Measurements from ENCODE around the gene NOX4. TPM values are rescaled to one million over a fixed set of nuclear protein-coding genes. Genes with fewer than 3 reads are reported as not detected.

The NOX4 gene
- total RNA-seq, 1 experiment from 2014 or later, result 3.0 TPM

DNA sequence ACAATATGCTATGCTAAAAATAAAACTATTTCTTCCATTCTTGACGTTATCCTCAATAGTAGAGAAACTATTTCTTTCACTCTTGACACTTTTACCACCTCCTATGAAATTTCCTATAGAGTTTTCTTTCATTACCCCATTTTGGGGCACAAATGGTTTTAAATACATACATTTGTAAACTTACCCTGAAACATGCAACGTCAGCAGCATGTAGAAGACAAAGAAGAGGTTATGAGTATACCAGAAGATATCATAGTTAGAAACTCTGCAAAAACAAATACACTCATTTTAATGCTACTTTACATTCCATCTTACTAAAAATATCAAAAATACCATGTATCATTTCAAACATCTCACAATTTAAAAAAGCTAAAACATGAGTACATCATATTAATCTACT, 69.5 kb downstream of the NOX4 start:
- no peak overlapping the region for H3K23ac ChIP-seq (ENCODE audit: insufficient read length, low read depth, low read length)
- no peak overlapping the region for H4K8ac ChIP-seq (replicated peaks; ENCODE audit: insufficient read length, low read depth, low read length)
- no peak overlapping the region for H2AFZ ChIP-seq (ENCODE audit: low read length)
- H2BK120ac ChIP-seq (ENCODE audit: low read depth, low read length, poor library complexity, severe bottlenecking), result no peak overlapping the region
- no peaks in the 10 kb centered on the region for H3K79me2 ChIP-seq (ENCODE audit: insufficient read depth, low read length)
- H3K4me2 ChIP-seq (ENCODE audit: insufficient read depth, insufficient read length, low read length), result no peak overlapping the region
- H2BK5ac ChIP-seq (ENCODE audit: insufficient read length, low read length), result no peak overlapping the region
- no peak overlapping the region for H3K18ac ChIP-seq (ENCODE audit: insufficient read length, low read depth, low read length)
- H3K4me1 ChIP-seq (ENCODE audit: insufficient read depth, low read length), result no peaks in the 10 kb centered on the region; the same call in 1 of the 2 replicates
- H3K56ac ChIP-seq (ENCODE audit: insufficient read length, low read depth, low read length), result no peak overlapping the region
- H2AK5ac ChIP-seq (ENCODE audit: insufficient read length, low read length), result no peak overlapping the region
- H3K9me3 ChIP-seq (ENCODE audit: control insufficient read depth, low read depth, low read length), result no peaks in the 10 kb centered on the region
- H2BK15ac ChIP-seq (ENCODE audit: low read depth, low read length), result no peak overlapping the region
- DNase-seq, result no peak
- H3K4ac ChIP-seq (ENCODE audit: low read depth, low read length), result no peak overlapping the region
- no peak overlapping the region for H3T11ph ChIP-seq (ENCODE audit: low read length)
- H3K9ac ChIP-seq (ENCODE audit: extremely low read depth, insufficient read length, low read length), result no peak overlapping the region
- no peaks in the 10 kb centered on the region for H3K27me3 Mint-ChIP-seq (ENCODE audit: low read depth)
- H4K5ac ChIP-seq (ENCODE audit: insufficient read length, low read depth, low read length), result no peak overlapping the region
- no peak overlapping the region for H2BK20ac ChIP-seq (ENCODE audit: low read depth, low read length, poor library complexity, severe bottlenecking)
- H3K9me3 Mint-ChIP-seq, result peaks cover 5 to 10% of the 10 kb centered on the region in 2 experiments; a peak in 4 of 5 replicates
- H3K27ac Mint-ChIP-seq, result no peak overlapping the region
- no CpG with 5 or more reads among the region's 2 CpGs for WGBS (ENCODE audit: extremely low coverage, insufficient read length, low lambda C conversion rate)
- no peak overlapping the region for H4K91ac ChIP-seq (ENCODE audit: insufficient read length, low read depth, low read length)
- no peak overlapping the region for H3K14ac ChIP-seq (ENCODE audit: insufficient read depth, low read length)
- TF ChIP-seq, protein P1, sequence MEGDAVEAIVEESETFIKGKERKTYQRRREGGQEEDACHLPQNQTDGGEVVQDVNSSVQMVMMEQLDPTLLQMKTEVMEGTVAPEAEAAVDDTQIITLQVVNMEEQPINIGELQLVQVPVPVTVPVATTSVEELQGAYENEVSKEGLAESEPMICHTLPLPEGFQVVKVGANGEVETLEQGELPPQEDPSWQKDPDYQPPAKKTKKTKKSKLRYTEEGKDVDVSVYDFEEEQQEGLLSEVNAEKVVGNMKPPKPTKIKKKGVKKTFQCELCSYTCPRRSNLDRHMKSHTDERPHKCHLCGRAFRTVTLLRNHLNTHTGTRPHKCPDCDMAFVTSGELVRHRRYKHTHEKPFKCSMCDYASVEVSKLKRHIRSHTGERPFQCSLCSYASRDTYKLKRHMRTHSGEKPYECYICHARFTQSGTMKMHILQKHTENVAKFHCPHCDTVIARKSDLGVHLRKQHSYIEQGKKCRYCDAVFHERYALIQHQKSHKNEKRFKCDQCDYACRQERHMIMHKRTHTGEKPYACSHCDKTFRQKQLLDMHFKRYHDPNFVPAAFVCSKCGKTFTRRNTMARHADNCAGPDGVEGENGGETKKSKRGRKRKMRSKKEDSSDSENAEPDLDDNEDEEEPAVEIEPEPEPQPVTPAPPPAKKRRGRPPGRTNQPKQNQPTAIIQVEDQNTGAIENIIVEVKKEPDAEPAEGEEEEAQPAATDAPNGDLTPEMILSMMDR (conservative IDR thresholded peaks at IDR 0.05), result no peak
- H3K4me3 Mint-ChIP-seq, result no peak overlapping the region
- H3K79me1 ChIP-seq (ENCODE audit: insufficient read depth, low read depth, low read length, poor library complexity, severe bottlenecking), result no peaks in the 10 kb centered on the region
- no peaks in the 10 kb centered on the region for H3K23me2 ChIP-seq (ENCODE audit: insufficient read length, low read depth, low read length, poor library complexity, severe bottlenecking)
- no peaks in the 10 kb centered on the region for H3K27me3 ChIP-seq (ENCODE audit: insufficient read depth, low read length)
- peaks cover 5 to 6% of the 10 kb centered on the region in 2 experiments for H3K4me1 Mint-ChIP-seq
- peaks cover 6 to 8% (median 7%) of the 10 kb centered on the region in 3 experiments for H3K36me3 Mint-ChIP-seq (ENCODE audit: insufficient read depth in 1 of 3, low read depth in 3 of 3)
- H4K20me1 ChIP-seq (ENCODE audit: control insufficient read depth, insufficient read depth, insufficient read length), result no peaks in the 10 kb centered on the region
- no peak overlapping the region for H2BK12ac ChIP-seq (ENCODE audit: insufficient read length, low read depth, low read length)
- H3K27ac ChIP-seq (ENCODE audit: insufficient read length, low read depth, low read length), result no peak overlapping the region
